ENCODE data around the gene CDPF1. TPM values are rescaled to one million over a fixed set of nuclear protein-coding genes. Genes with fewer than 3 reads are reported as not detected.

The CDPF1 gene
- total RNA-seq, 1 experiment from 2014 or later, result 8.1 TPM

DNA sequence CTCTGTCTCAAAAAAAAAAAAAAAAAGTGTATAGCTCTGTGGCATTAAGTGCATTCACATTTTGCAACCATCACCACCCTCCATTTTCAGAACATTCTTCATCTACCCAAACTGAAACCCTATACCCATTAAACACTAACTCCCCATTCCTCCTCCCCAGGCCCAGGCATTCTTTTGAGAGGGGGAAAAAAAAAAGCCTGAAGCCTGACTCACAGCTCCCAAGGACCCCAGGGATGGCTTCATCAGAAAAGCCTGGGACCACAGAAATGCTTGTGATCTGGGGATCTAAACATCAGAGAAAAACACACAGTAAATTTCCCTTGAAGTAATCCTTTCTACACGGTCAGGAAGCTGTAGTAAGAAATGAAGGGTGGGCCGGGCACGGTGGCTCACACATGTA lies 35.9 kb upstream of the CDPF1 start:
- no peak overlapping the region for H2BK5ac ChIP-seq (ENCODE audit: insufficient read length, low read length)
- H3K4me1 ChIP-seq (ENCODE audit: insufficient read depth, low read length), result no peaks in the 10 kb centered on the region
- no peak overlapping the region for H3K4me3 Mint-ChIP-seq
- no peaks in the 10 kb centered on the region for H3K79me1 ChIP-seq (ENCODE audit: insufficient read depth, low read depth, low read length, poor library complexity, severe bottlenecking)
- H2BK20ac ChIP-seq (ENCODE audit: low read depth, low read length, poor library complexity, severe bottlenecking), result no peak overlapping the region
- no peak for DNase-seq
- peaks cover 13 to 44% (median 37%) of the 10 kb centered on the region in 3 experiments; a peak in 6 of 7 replicates for H3K36me3 Mint-ChIP-seq (ENCODE audit: insufficient read depth in 1 of 3, low read depth in 3 of 3)
- no peak overlapping the region for H3K23ac ChIP-seq (ENCODE audit: insufficient read length, low read depth, low read length)
- H3K9me3 ChIP-seq (ENCODE audit: control insufficient read depth, low read depth, low read length), result no peaks in the 10 kb centered on the region
- no peaks in the 10 kb centered on the region for H3K27me3 ChIP-seq (ENCODE audit: insufficient read depth, low read length)
- no peak overlapping the region for H3K27ac ChIP-seq (ENCODE audit: insufficient read length, low read depth, low read length)
- H3K23me2 ChIP-seq (ENCODE audit: insufficient read length, low read depth, low read length, poor library complexity, severe bottlenecking), result no peaks in the 10 kb centered on the region
- no peaks in the 10 kb centered on the region for H3K4me1 Mint-ChIP-seq
- H3T11ph ChIP-seq (ENCODE audit: low read length), result no peak overlapping the region
- H3K27ac Mint-ChIP-seq, result peak overlapping the region in 1 of 3 experiments; percentile 72; a peak in 1 of 7 replicates
- no peak overlapping the region for H2BK15ac ChIP-seq (ENCODE audit: low read depth, low read length)
- no peak overlapping the region for H3K4me2 ChIP-seq (ENCODE audit: insufficient read depth, insufficient read length, low read length)
- H4K8ac ChIP-seq (replicated peaks; ENCODE audit: insufficient read length, low read depth, low read length), result no peak overlapping the region
- no peak overlapping the region for H2AK5ac ChIP-seq (ENCODE audit: insufficient read length, low read length)
- H4K20me1 ChIP-seq (ENCODE audit: control insufficient read depth, insufficient read depth, insufficient read length), result no peaks in the 10 kb centered on the region
- H3K79me2 ChIP-seq (ENCODE audit: insufficient read depth, low read length), result no peaks in the 10 kb centered on the region
- no peaks in the 10 kb centered on the region for H3K9me3 Mint-ChIP-seq
- no peak overlapping the region for H2BK120ac ChIP-seq (ENCODE audit: low read depth, low read length, poor library complexity, severe bottlenecking)
- H3K4ac ChIP-seq (ENCODE audit: low read depth, low read length), result no peak overlapping the region
- no peak overlapping the region for H4K5ac ChIP-seq (ENCODE audit: insufficient read length, low read depth, low read length)
- no CpG with 5 or more reads among the region's 3 CpGs for WGBS (ENCODE audit: extremely low coverage, insufficient read length, low lambda C conversion rate)
- no peak for TF ChIP-seq CTCF (conservative IDR thresholded peaks at IDR 0.05)
- H3K56ac ChIP-seq (ENCODE audit: insufficient read length, low read depth, low read length), result no peak overlapping the region
- H4K91ac ChIP-seq (ENCODE audit: insufficient read length, low read depth, low read length), result no peak overlapping the region
- H3K9ac ChIP-seq (ENCODE audit: extremely low read depth, insufficient read length, low read length), result no peak overlapping the region
- H3K27me3 Mint-ChIP-seq (ENCODE audit: low read depth), result no peaks in the 10 kb centered on the region; the same call in 1 of the 2 replicates
- no peak overlapping the region for H2BK12ac ChIP-seq (ENCODE audit: insufficient read length, low read depth, low read length)
- H2AFZ ChIP-seq (ENCODE audit: low read length), result no peak overlapping the region
- H3K18ac ChIP-seq (ENCODE audit: insufficient read length, low read depth, low read length), result no peak overlapping the region
- no peak overlapping the region for H3K14ac ChIP-seq (ENCODE audit: insufficient read depth, low read length)
